A673 (cell line): ENCODE results near the gene IRF2. TPM values are rescaled to one million over a fixed set of nuclear protein-coding genes. Genes with fewer than 3 reads are reported as not detected.
A peak's percentile ranks its signal among the peaks of the same experiment; 100 is the strongest.
"Not testable (repeated sequence)": the region's sequence is repeated elsewhere in the genome, so short reads cannot be mapped to it uniquely, and the experiment has no call there.

Source experiments
- BruUV-seq: library from RNA; stranded (reverse); fragments of 400-500 nt; replicated peaks from 2 replicates; lab custom pipeline; 2021; lab: Mats Ljungman, UMichigan
- CTCF ChIA-PET: fragments of 300-600 bp; sonication (Branson Sonifier 250); formaldehyde crosslinking; loops from one replicate; lab custom pipeline; 2022; ENCODE audit warnings: antibody characterized with exemption; lab: Charles Lee
- POLR2A ChIA-PET: fragments of 300-600 bp; sonication (Branson Sonifier 250); formaldehyde crosslinking; loops from one replicate; lab custom pipeline; 2022; ENCODE audit warnings: antibody characterized with exemption; ENCODE audit not compliant: low non-redundant PET; lab: Charles Lee
- DNase-seq: peaks from one replicate; pipeline ENCODE4 v3.0.0-alpha.2; 2015; ENCODE audit warnings: low spot score
- H3K27ac ChIP-seq: fragments of 200-600 bp; sonication (generic); 2 replicates; pipeline ENCODE4 v1.5.1; 2016; ENCODE audit warnings: mixed run types, low read depth, mild to moderate bottlenecking, mixed read lengths, antibody characterized with exemption, low read length; ENCODE audit not compliant: poor library complexity, severe bottlenecking
- H3K27me3 ChIP-seq: fragments of 200-600 bp; sonication (generic); replicated peaks from 2 replicates; pipeline ENCODE4 v1.6.1; 2017; ENCODE audit warnings: mixed run types, low read depth, mild to moderate bottlenecking, mixed read lengths, antibody characterized with exemption, low read length; ENCODE audit not compliant: insufficient read depth, poor library complexity
- H3K36me3 ChIP-seq: fragments of 200-600 bp; sonication (generic); 2 replicates; pipeline ENCODE4 v1.6.1; 2016; ENCODE audit warnings: mixed run types, mild to moderate bottlenecking, mixed read lengths, antibody characterized with exemption, low read length; ENCODE audit not compliant: insufficient read depth, poor library complexity, severe bottlenecking
- H3K4me1 ChIP-seq: fragments of 200-600 bp; sonication (generic); 2 replicates; pipeline ENCODE4 v1.6.1; 2017; ENCODE audit warnings: mixed run types, mild to moderate bottlenecking, mixed read lengths, antibody characterized with exemption, low read length; ENCODE audit not compliant: insufficient read depth, poor library complexity, severe bottlenecking
- H3K4me3 ChIP-seq: fragments of 200-600 bp; sonication (generic); 2 replicates; pipeline ENCODE4 v1.5.1; 2016; ENCODE audit warnings: low read depth, mixed run types, mild to moderate bottlenecking, mixed read lengths, low read length; ENCODE audit not compliant: poor library complexity, severe bottlenecking
- H3K9me3 ChIP-seq: fragments of 200-600 bp; sonication (generic); 2 replicates; pipeline ENCODE4 v1.6.1; 2016; ENCODE audit warnings: mixed run types, low read depth, mild to moderate bottlenecking, mixed read lengths, antibody characterized with exemption, low read length; ENCODE audit not compliant: poor library complexity, severe bottlenecking
- EZH2 ChIP-seq: fragments of 200-600 bp; sonication (generic); IDR thresholded peaks from 2 replicates; pipeline ENCODE4 v1.6.1; 2017; ENCODE audit warnings: borderline replicate concordance, low read depth, mild to moderate bottlenecking, mixed read lengths, antibody characterized with exemption, low read length; ENCODE audit not compliant: poor library complexity, severe bottlenecking
- intact Hi-C: fragments of 100-400 bp; cut with micrococcal nuclease; formaldehyde crosslinking; loops from one replicate; pipeline ENCODE4 v1.10.0; 2022; ENCODE audit not compliant: unreplicated experiment
- total RNA-seq: library from RNA; stranded (reverse); gene quantifications from 2 replicates; pipeline ENCODE4 v1.2.3, GENCODE V29; 2021
- TF ChIP-seq, protein P1 (sequence below): fragments of 300-800, 200-600 bp; sonication (generic); conservative IDR thresholded peaks from 2 replicates; pipeline ENCODE4 v1.5.1; 2017; ENCODE audit warnings: low read depth, mild to moderate bottlenecking, antibody characterized with exemption, low read length, moderate library complexity, mixed read lengths

IRF2 gene
- total RNA-seq, 1 experiment from 2014 or later: 28.2 TPM

DNA sequence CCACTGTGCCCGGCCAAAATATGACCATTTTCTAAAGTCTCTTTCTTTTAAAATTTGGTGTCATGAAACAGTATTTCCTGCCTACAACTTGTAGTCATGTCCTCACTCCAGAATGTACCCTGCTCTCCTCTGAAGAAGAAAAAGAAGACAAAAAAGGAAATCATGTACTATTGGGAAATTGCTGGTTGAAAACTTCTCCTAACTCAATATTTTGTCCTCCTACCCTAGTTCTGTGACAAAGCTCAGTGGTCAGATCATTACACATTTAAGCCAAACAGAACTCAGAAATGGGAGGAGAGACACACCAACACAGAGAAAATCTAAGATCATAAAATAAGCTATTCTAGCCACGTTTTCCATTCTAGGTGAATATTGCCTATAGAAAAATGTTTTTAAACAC lies 127.7 kb downstream of the IRF2 start:
- Histone ChIP-seq H3K9me3 (no peaks in the 10 kb centered on the region), H3K36me3 (no peaks in the 10 kb centered on the region), H3K27me3 (no peaks in the 10 kb centered on the region), H3K4me1 (peaks cover 32% of the 10 kb centered on the region), H3K4me3 (no peak overlapping the region), H3K27ac (peak overlapping the region; percentile 72)
- intact Hi-C loops: no loop called here
- no TSS peak for BruUV-seq
- ChIA-PET POLR2A (no interaction called here), CTCF (no interaction called here)
- no peak for DNase-seq
- no peak for TF ChIP-seq EZH2
- TF ChIP-seq, protein P1, sequence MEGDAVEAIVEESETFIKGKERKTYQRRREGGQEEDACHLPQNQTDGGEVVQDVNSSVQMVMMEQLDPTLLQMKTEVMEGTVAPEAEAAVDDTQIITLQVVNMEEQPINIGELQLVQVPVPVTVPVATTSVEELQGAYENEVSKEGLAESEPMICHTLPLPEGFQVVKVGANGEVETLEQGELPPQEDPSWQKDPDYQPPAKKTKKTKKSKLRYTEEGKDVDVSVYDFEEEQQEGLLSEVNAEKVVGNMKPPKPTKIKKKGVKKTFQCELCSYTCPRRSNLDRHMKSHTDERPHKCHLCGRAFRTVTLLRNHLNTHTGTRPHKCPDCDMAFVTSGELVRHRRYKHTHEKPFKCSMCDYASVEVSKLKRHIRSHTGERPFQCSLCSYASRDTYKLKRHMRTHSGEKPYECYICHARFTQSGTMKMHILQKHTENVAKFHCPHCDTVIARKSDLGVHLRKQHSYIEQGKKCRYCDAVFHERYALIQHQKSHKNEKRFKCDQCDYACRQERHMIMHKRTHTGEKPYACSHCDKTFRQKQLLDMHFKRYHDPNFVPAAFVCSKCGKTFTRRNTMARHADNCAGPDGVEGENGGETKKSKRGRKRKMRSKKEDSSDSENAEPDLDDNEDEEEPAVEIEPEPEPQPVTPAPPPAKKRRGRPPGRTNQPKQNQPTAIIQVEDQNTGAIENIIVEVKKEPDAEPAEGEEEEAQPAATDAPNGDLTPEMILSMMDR: no peak

DNA sequence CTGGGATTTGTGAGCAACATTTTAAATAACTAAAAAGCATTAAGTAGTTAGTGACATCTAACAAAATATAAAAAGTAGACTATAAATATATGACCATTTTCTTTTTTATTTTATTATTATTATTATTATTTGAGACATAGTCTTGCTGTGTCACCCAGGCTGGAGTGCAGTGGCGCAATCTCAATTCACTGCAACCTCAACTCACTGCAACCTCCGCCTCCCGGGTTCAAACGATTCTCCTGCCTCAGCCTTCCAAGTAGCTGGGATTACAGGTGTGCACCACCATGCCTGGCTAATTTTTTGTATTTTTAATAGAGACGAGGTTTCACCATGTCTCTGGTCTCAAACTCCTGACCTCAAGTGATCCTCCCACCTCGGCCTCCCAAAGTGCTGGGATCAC lies 128.1 kb downstream of the IRF2 start:
- POLR2A ChIA-PET, DNase-seq, intact Hi-C loops, H3K9me3 ChIP-seq, H3K27me3 ChIP-seq, H3K36me3 ChIP-seq, H3K4me3 ChIP-seq, CTCF ChIA-PET, BruUV-seq: not testable (repeated sequence)
- Histone ChIP-seq H3K27ac (peak overlapping the region; percentile 72), H3K4me1 (peaks cover 32% of the 10 kb centered on the region)

DNA sequence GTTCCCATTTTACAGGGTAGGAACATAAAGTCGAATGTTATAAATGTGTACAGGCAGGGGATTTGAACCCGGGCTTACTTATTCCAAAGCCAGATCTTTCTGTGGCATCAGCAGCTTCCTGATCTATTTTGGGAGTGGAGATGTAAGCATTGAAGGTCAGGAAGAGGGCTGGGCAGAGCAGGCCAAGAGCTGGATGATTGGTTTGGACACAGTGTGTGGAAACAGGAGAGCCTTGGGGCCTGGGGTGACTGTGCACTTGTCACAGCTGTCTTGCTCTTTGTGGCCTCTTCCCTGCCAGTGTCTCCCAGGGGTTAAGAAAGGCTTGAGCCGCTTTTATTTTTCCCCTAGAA lies 128.8 kb downstream of the IRF2 start:
- DNase-seq: no peak
- intact Hi-C loops: no loop called here
- H3K4me3 ChIP-seq: no peak overlapping the region
- no TSS peak for BruUV-seq
- no peaks in the 10 kb centered on the region for H3K36me3 ChIP-seq
- H3K27ac ChIP-seq: no peak overlapping the region
- ChIA-PET POLR2A (no interaction called here), CTCF (no interaction called here)
- no peaks in the 10 kb centered on the region for H3K9me3 ChIP-seq
- peaks cover 32% of the 10 kb centered on the region for H3K4me1 ChIP-seq
- no peaks in the 10 kb centered on the region for H3K27me3 ChIP-seq
- TF ChIP-seq, protein P1: no peak
- TF ChIP-seq EZH2: no peak

DNA sequence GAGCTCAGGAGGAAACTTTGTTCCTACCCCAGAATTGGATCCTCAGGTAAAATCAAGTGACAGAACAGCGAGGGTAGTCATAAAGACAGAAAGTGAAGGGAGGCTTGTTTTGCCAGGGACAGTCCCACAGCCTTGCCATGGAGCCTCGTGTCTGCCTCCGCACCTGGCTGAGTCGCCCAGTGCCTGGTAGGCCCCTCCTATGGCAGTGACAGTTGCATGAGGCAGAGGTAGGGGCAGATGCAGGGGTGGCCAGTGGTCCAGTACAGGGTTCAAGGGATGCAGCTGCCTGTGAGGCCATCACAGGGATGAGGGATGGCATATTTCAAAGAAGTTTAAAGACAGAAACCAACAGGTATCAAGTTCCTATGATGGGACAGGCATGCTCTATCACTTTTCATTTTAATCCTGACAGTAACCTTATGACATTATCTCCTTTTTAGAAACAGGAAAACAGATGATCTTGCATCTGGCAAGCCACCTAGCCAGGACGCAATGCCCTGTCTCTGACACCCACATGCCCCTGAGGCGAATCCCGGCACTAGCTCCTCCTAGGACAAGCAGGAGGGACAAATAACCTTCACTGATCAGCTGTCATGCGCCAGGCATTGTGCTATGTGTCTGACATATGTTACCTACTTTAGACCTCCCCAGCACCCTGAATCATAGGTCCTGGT lies 129.3 kb downstream of the IRF2 start:
- Histone ChIP-seq H3K9me3 (no peaks in the 10 kb centered on the region), H3K27me3 (no peaks in the 10 kb centered on the region), H3K27ac (no peak overlapping the region), H3K4me3 (no peak overlapping the region), H3K36me3 (no peaks in the 10 kb centered on the region), H3K4me1 (peaks cover 32% of the 10 kb centered on the region)
- ChIA-PET POLR2A (no interaction called here), CTCF (no interaction called here)
- BruUV-seq: no TSS peak
- intact Hi-C loops: no loop called here
- TF ChIP-seq EZH2: no peak
- TF ChIP-seq, protein P1: no peak
- no peak for DNase-seq
